Left ventricle myocardium inferior (tissue), 1 donor: ENCODE results near the gene GOLGB1. TPM values are rescaled to one million over a fixed set of nuclear protein-coding genes. Genes with fewer than 3 reads are reported as not detected.

Experiments
- DNase-seq: peaks from one replicate; pipeline ENCODE4 v3.0.0-alpha.2; 2020
- H3K27ac ChIP-seq: fragments of 200-600 bp; replicated peaks from 2 replicates; pipeline ENCODE4 v1.8.0; 2021
- H3K27me3 ChIP-seq: fragments of 200-600 bp; 2 replicates; pipeline ENCODE4 v1.8.0; 2021; ENCODE audit warnings: low read depth
- H3K36me3 ChIP-seq: fragments of 200-600 bp; 2 replicates; pipeline ENCODE4 v1.8.0; 2021
- H3K4me1 ChIP-seq: fragments of 200-600 bp; 2 replicates; pipeline ENCODE4 v1.8.0; 2021
- H3K4me3 ChIP-seq: fragments of 200-600 bp; 2 replicates; pipeline ENCODE4 v1.8.0; 2021; ENCODE audit warnings: mild to moderate bottlenecking, moderate library complexity
- H3K9me3 ChIP-seq: fragments of 200-600 bp; replicated peaks from 2 replicates; pipeline ENCODE4 v1.8.0; 2021
- CTCF ChIP-seq: fragments of 200-600 bp; IDR thresholded peaks from 2 replicates; pipeline ENCODE4 v1.8.0; 2021; ENCODE audit warnings: antibody characterized with exemption, mild to moderate bottlenecking, borderline replicate concordance
- intact Hi-C: fragments of 100-400 bp; cut with micrococcal nuclease; formaldehyde crosslinking; loops from one replicate; pipeline ENCODE4 v1.11.0; 2022
- total RNA-seq: library from RNA; stranded (reverse); fragmentation: NEBNext Ultra II Directional; extraction: Animal tissue kit (Norgen Biotek cat#: 25700); gene quantifications from one replicate; pipeline ENCODE4 v1.2.1, GENCODE V29; 2021
- donor health status: DM: no; HTN: yes; CAD: no; lungs with severe emphysema.

The GOLGB1 gene
- total RNA-seq, 1 donor from 2014 or later = 56.1 TPM

- H3K9me3 ChIP-seq = no peaks in the 10 kb centered on the region
- peaks cover 96% of the 10 kb centered on the region for H3K36me3 ChIP-seq
- H3K27me3 ChIP-seq = no peaks in the 10 kb centered on the region
- peaks cover 15% of the 10 kb centered on the region for H3K4me1 ChIP-seq
- H3K4me3 ChIP-seq = no peak overlapping the region
- no peak for TF ChIP-seq CTCF
- H3K27ac ChIP-seq = no peak overlapping the region
- DNase-seq = no peak
- intact Hi-C loops = no loop called here
Observed at GRCh38 chr3:121724130-121724529, 25.4 kb downstream of the GOLGB1 start.

- Histone ChIP-seq H3K9me3 (no peaks in the 10 kb centered on the region), H3K4me1 (peaks cover 8% of the 10 kb centered on the region), H3K36me3 (peaks cover 96% of the 10 kb centered on the region), H3K27ac (no peak overlapping the region), H3K4me3 (no peak overlapping the region), H3K27me3 (no peaks in the 10 kb centered on the region)
- DNase-seq = no peak
- intact Hi-C loops = no loop called here
- no peak for TF ChIP-seq CTCF
Observed at GRCh38 chr3:121723485-121723884, 26.1 kb downstream of the GOLGB1 start.

- intact Hi-C loops = no loop called here
- no peak for DNase-seq
- no peak overlapping the region for H3K27ac ChIP-seq
- peaks cover 96% of the 10 kb centered on the region for H3K36me3 ChIP-seq
- no peak overlapping the region for H3K4me3 ChIP-seq
- H3K27me3 ChIP-seq = no peaks in the 10 kb centered on the region
- no peaks in the 10 kb centered on the region for H3K9me3 ChIP-seq
- no peak for TF ChIP-seq CTCF
- H3K4me1 ChIP-seq = peaks cover 6% of the 10 kb centered on the region
Observed at GRCh38 chr3:121722411-121722810, 27.1 kb downstream of the GOLGB1 start.

GRCh38 chr3:121720163-121720562 is 29.4 kb downstream of the GOLGB1 start:
- H3K4me1 ChIP-seq = peaks cover 6% of the 10 kb centered on the region
- no peaks in the 10 kb centered on the region for H3K9me3 ChIP-seq
- intact Hi-C loops = no loop called here
- H3K27ac ChIP-seq = peak overlapping the region; percentile 31
- TF ChIP-seq CTCF = no peak
- H3K4me3 ChIP-seq = no peak overlapping the region
- no peak for DNase-seq
- H3K27me3 ChIP-seq = no peaks in the 10 kb centered on the region
- H3K36me3 ChIP-seq = peaks cover 100% of the 10 kb centered on the region

- Histone ChIP-seq H3K27ac (peak overlapping the region; percentile 31), H3K27me3 (no peaks in the 10 kb centered on the region), H3K9me3 (no peaks in the 10 kb centered on the region), H3K4me3 (no peak overlapping the region), H3K36me3 (peaks cover 100% of the 10 kb centered on the region), H3K4me1 (peaks cover 6% of the 10 kb centered on the region)
- intact Hi-C loops = no loop called here
- DNase-seq = no peak
- no peak for TF ChIP-seq CTCF
Observed at GRCh38 chr3:121719423-121719822, 30.1 kb downstream of the GOLGB1 start.
